PC-9 (cell line): ENCODE results near the gene TCP11L2.

Experiments
- CTCF ChIP-seq: fragments of 200-600 bp; sonication (generic); conservative IDR thresholded peaks from 2 replicates; pipeline ENCODE4 v1.6.1; 2017; ENCODE audit warnings: mixed run types, antibody characterized with exemption, mild to moderate bottlenecking, moderate library complexity
- EZH2 ChIP-seq: fragments of 200-600 bp; sonication (generic); IDR thresholded peaks from 2 replicates; pipeline ENCODE4 v1.8.0; 2017; ENCODE audit warnings: antibody characterized with exemption, low read depth

DNA sequence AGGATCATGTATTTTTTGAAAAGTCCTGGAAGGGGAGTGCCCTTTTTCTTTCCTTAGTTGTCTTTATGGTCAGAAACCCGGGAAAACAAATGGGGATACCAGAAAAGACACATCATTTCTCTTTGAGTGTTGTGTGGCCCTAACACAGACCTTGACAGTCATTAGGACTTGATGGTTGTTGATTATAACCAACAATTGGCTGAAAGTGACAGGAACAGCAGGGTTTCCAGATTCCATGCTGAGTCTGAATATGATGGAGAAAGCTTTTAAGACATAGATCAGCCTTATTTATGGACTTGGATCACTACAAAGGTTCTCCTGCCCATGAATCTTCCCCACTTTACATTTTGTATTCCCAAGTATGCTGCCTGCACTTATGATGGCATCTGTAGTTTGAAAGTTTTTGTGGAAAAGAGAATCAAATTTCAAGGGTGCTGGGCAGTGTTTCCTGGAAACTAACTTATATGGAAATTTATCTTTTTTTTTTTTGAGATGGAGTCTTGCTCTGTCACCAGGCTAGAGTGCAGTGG, 85.4 kb downstream of the TCP11L2 start:
- TF ChIP-seq CTCF (no peak), EZH2 (no peak)
